HepG2 (cell line): Measurements from ENCODE around the gene SPATA32. TPM values are rescaled to one million over a fixed set of nuclear protein-coding genes. Genes with fewer than 3 reads are reported as not detected.
A peak's percentile ranks its signal among the peaks of the same experiment; 100 is the strongest.

Experiments used
- ATAC-seq: fragments of 200-7000 bp; cut with Tn5 transposase; 3 replicates; pipeline ENCODE4 v1.9.1; 2020; ENCODE audit warnings: mild to moderate bottlenecking, moderate library complexity
- BruUV-seq: library from RNA; stranded (reverse); fragments of 400-500 nt; replicated peaks from 2 replicates; lab custom pipeline; 2021; lab: Mats Ljungman, UMichigan
- CTCF ChIA-PET: fragments of 300-600 bp; formaldehyde crosslinking; extraction: SDS; loops from one replicate; lab custom pipeline; 2021; ENCODE audit warnings: low total read pairs, inconsistent platforms, low intra/inter-chr PET ratio; lab: Yijun Ruan, JAX
- POLR2A ChIA-PET: fragments of 350-600 bp; sonication (Branson Sonifier 250); formaldehyde crosslinking; loops from one replicate; lab custom pipeline; 2020; ENCODE audit warnings: antibody characterized with exemption, inconsistent platforms; lab: Yijun Ruan, JAX
- DNase-seq: peaks from one replicate; pipeline ENCODE4 v3.0.0-alpha.2; 2015; ENCODE audit warnings: low spot score
- FAIRE-seq: peaks from 3 replicates; lab custom pipeline; 2011; peaks lifted over from hg19 to GRCh38; lab: Jason Lieb, UNC
- H2AFZ ChIP-seq: one replicate; pipeline ENCODE4 v1.6.1; 2011; ENCODE audit warnings: low read length, inconsistent platforms
- H3K27ac ChIP-seq: fragments of 300-600 bp; 3 replicates; pipeline ENCODE4 v1.8.0; 2011; ENCODE audit warnings: mixed run types, mild to moderate bottlenecking, mixed read lengths, low read length, inconsistent platforms; ENCODE audit not compliant: insufficient read depth; ENCODE audit errors: extremely low read length
- H3K27me3 ChIP-seq, 2 experiments: fragments of 200-600 bp in 1 of 2; 2 replicates in 1 of 2; 3 replicates in 1 of 2; pipeline versions ENCODE4 v1.6.0 to v1.8.0; 2011; ENCODE audit warnings: low read length in 2 of 2, mild to moderate bottlenecking in 2 of 2, moderate library complexity in 2 of 2, inconsistent platforms in 1 of 2; ENCODE audit not compliant: insufficient read depth in 2 of 2, control insufficient read depth in 1 of 2
- H3K36me3 ChIP-seq, 2 experiments: fragments of 200-600 bp in 1 of 2; replicated peaks in 1 of 2; 2 replicates in 1 of 2; 3 replicates in 1 of 2; pipeline versions ENCODE4 v1.5.1 to v1.8.0; 2011; ENCODE audit warnings: low read length in 2 of 2, inconsistent platforms in 1 of 2; ENCODE audit not compliant: insufficient read depth in 2 of 2, control insufficient read depth in 1 of 2
- H3K4me1 ChIP-seq: 2 replicates; pipeline ENCODE4 v1.5.1; 2012; ENCODE audit warnings: low read length, inconsistent platforms; ENCODE audit not compliant: insufficient read depth
- H3K4me2 ChIP-seq: 2 replicates; pipeline ENCODE4 v1.6.0; 2011; ENCODE audit warnings: low read depth, low read length, inconsistent platforms
- H3K4me3 ChIP-seq, 3 experiments: fragments of 200-600 bp in 1 of 3; sonication (generic), shearing (Covaris generic) in 1 of 3; replicated peaks in 1 of 3; 2 replicates each; pipeline ENCODE4 v1.5.1; 2011 to 2016; ENCODE audit warnings: low read length in 3 of 3, inconsistent platforms in 2 of 3, low read depth in 2 of 3, mild to moderate bottlenecking in 2 of 3, control low read depth in 1 of 3, mixed read lengths in 1 of 3; ENCODE audit not compliant: insufficient read depth in 1 of 3
- H3K79me2 ChIP-seq: one replicate; pipeline ENCODE4 v1.6.1; 2011; ENCODE audit warnings: low read length, inconsistent platforms; ENCODE audit not compliant: insufficient read depth
- H3K9ac ChIP-seq: 2 replicates; pipeline ENCODE4 v1.6.0; 2011; ENCODE audit warnings: mild to moderate bottlenecking, low read depth, low read length, inconsistent platforms; ENCODE audit not compliant: insufficient read depth
- H3K9me3 ChIP-seq: 2 replicates; pipeline ENCODE4 v1.5.1; 2012; ENCODE audit warnings: mild to moderate bottlenecking, low read length
- H4K20me1 ChIP-seq: 2 replicates; pipeline ENCODE4 v1.6.0; 2011; ENCODE audit warnings: inconsistent platforms, mild to moderate bottlenecking, low read length, moderate library complexity; ENCODE audit not compliant: insufficient read depth
- BRCA1 ChIP-seq: sonication (generic); formaldehyde crosslinking; IDR thresholded peaks from 2 replicates; pipeline ENCODE4 v1.4.0; 2020; ENCODE audit warnings: missing genetic modification reagents
- GABPA ChIP-seq, 2 experiments: IDR thresholded peaks; 2 replicates each; pipeline ENCODE4 v1.6.1; 2011 to 2016; ENCODE audit warnings: low read depth in 2 of 2, low read length in 1 of 2, missing biosample characterization in 1 of 2, missing genetic modification characterization in 1 of 2
- GABPB1 ChIP-seq: IDR thresholded peaks from 2 replicates; pipeline ENCODE4 v1.6.1; 2016; ENCODE audit warnings: mild to moderate bottlenecking, missing genetic modification reagents, moderate library complexity, missing compliant biosample characterization
- MTF1 ChIP-seq: sonication (generic); formaldehyde crosslinking; IDR thresholded peaks from 2 replicates; pipeline ENCODE4 v1.5.0; 2020; ENCODE audit warnings: missing genetic modification reagents
- MXI1 ChIP-seq: IDR thresholded peaks from 3 replicates; pipeline ENCODE4 v1.6.1; 2012; ENCODE audit warnings: low read depth, low read length, inconsistent platforms, borderline replicate concordance
- RFXANK ChIP-seq: IDR thresholded peaks from 2 replicates; pipeline ENCODE4 v1.6.1; 2016
- ZFX ChIP-seq: sonication (generic); formaldehyde crosslinking; IDR thresholded peaks from 2 replicates; pipeline ENCODE4 v1.4.0; 2020; ENCODE audit warnings: mild to moderate bottlenecking, low read depth, missing genetic modification reagents, moderate library complexity
- ZGPAT ChIP-seq: IDR thresholded peaks from 2 replicates; pipeline ENCODE4 v1.6.1; 2016; ENCODE audit warnings: mild to moderate bottlenecking
- ZKSCAN8 ChIP-seq: IDR thresholded peaks from 2 replicates; pipeline ENCODE4 v1.6.1; 2016; ENCODE audit warnings: borderline replicate concordance, missing genetic modification reagents, missing compliant biosample characterization
- ZNF687 ChIP-seq: sonication (generic); formaldehyde crosslinking; IDR thresholded peaks from 2 replicates; pipeline ENCODE4 v1.5.1; 2020; ENCODE audit warnings: mild to moderate bottlenecking, missing genetic modification reagents, moderate library complexity
- ZNF790 ChIP-seq: sonication (generic); formaldehyde crosslinking; IDR thresholded peaks from 2 replicates; pipeline ENCODE4 v1.8.0; 2022; ENCODE audit warnings: missing genetic modification reagents, mild to moderate bottlenecking, borderline replicate concordance
- WGBS: methylation state at CpG from one replicate; pipeline ENCODE4 v1.1.6; 2017; ENCODE audit warnings: low lambda C conversion rate; 5-methylcytosine and 5-hydroxymethylcytosine counted together
- in situ Hi-C: cut with HindIII; loops from 2 replicates; pipeline ENCODE4 v1.10.0; 2017; ENCODE audit warnings: low pct_unique_long_range_greater_than_20kb; ENCODE audit not compliant: extremely low pct_ligation_motif_present
- intact Hi-C: fragments of 100-400 bp; cut with micrococcal nuclease; formaldehyde crosslinking; loops from one replicate; pipeline ENCODE4 v1.10.0; 2022; ENCODE audit not compliant: unreplicated experiment
- polyA plus RNA-seq, 8 experiments: library from polyadenylated mRNA; depleted of rRNA in 3 of 8; stranded (reverse) in 7 of 8; unstranded in 1 of 8; fragments of >200 nt; fragmentation: Illumina TruSeq in 4 of 8; extraction: Trizol in 4 of 8; gene quantifications; 2 replicates each; pipeline versions ENCODE4 v1.2.1 to v1.2.3, GENCODE V29; 2011 to 2016; ENCODE audit warnings: low read depth in 4 of 8, missing spikeins in 1 of 8, mixed read lengths in 1 of 8; ENCODE audit not compliant: insufficient read depth in 1 of 8
- total RNA-seq, 5 experiments: library from RNA; depleted of rRNA; stranded (reverse); fragments of >200 nt; fragmentation: Illumina TruSeq; extraction: Trizol; gene quantifications; 2 replicates each; pipeline ENCODE4 v1.2.3, GENCODE V29; 2016; ENCODE audit warnings: low read depth in 1 of 5

The SPATA32 gene
- total and polyA plus RNA-seq, 2 of the 13 experiments (the other 11 are each of a cell fraction or from before 2014, with no cell fraction given), result not detected

- FAIRE-seq (no peak), ATAC-seq (no peak), DNase-seq (no peak)
- ChIA-PET CTCF (no interaction called here), POLR2A (interaction anchor here (0.7 to 2.3 kb wide), 7 partner anchors 8 to 199 kb away, joined by 3 to 11 read pairs (median 3); partner anchors contain the start of genes HEXIM1 and HEXIM2)
- BruUV-seq, result no TSS peak
- 64% methylated on average over 3 of the region's 3 CpGs for WGBS
- intact Hi-C loops (no loop called here), in situ Hi-C loops (no loop called here)
- H3K4me1 ChIP-seq, result peaks cover 67% of the 10 kb centered on the region
- H3K27me3 ChIP-seq, result peaks cover 14 to 50% of the 10 kb centered on the region in 2 experiments; a peak in 4 of 5 replicates
- H3K9ac ChIP-seq, result no peak overlapping the region
- H4K20me1 ChIP-seq, result no peaks in the 10 kb centered on the region
- no peak for TF ChIP-seq MTF1 (CRISPR knock-in tag)
- no peak for TF ChIP-seq RFXANK (CRISPR knock-in tag)
- no peak overlapping the region for H2AFZ ChIP-seq
- no peaks in the 10 kb centered on the region for H3K9me3 ChIP-seq
- peak overlapping the region; percentile 17 to 61 (median 46); a peak in 4 of 6 replicates for H3K4me3 ChIP-seq
- H3K27ac ChIP-seq, result no peak overlapping the region
- H3K4me2 ChIP-seq, result peak overlapping the region; percentile 65
- H3K79me2 ChIP-seq, result no peaks in the 10 kb centered on the region
- no peaks in the 10 kb centered on the region for H3K36me3 ChIP-seq
Measured at GRCh38 chr17:45226576-45226975, 35.3 kb downstream of the SPATA32 start.

- no peaks in the 10 kb centered on the region for H3K79me2 ChIP-seq
- no peaks in the 10 kb centered on the region for H3K36me3 ChIP-seq
- H3K4me1 ChIP-seq, result peaks cover 61% of the 10 kb centered on the region
- peaks cover 17 to 55% of the 10 kb centered on the region in 2 experiments; a peak in 4 of 5 replicates for H3K27me3 ChIP-seq
- no peak for FAIRE-seq
- in situ Hi-C loops (no loop called here), intact Hi-C loops (no loop called here)
- ChIA-PET POLR2A (interaction anchor here (0.7 to 2.3 kb wide), 7 partner anchors 9 to 199 kb away, joined by 3 to 11 read pairs (median 3); partner anchors contain the start of genes HEXIM1 and HEXIM2), CTCF (no interaction called here)
- H4K20me1 ChIP-seq, result no peaks in the 10 kb centered on the region
- WGBS, result 17% methylated on average over 9 of the region's 11 CpGs
- H3K9ac ChIP-seq, result 0 out of 2 replicates have a peak overlapping the region, but pooled peaks have one; percentile 3
- no TSS peak for BruUV-seq
- no peak for ATAC-seq
- H3K9me3 ChIP-seq, result no peaks in the 10 kb centered on the region
- H3K4me2 ChIP-seq, result peak overlapping the region; percentile 65
- no peak overlapping the region for H2AFZ ChIP-seq
- H3K4me3 ChIP-seq, result peak overlapping the region; percentile 10 to 59 (median 40); a peak in 4 of 6 replicates
- no peak for DNase-seq
- H3K27ac ChIP-seq, result no peak overlapping the region
- TF ChIP-seq ZNF687 (CRISPR knock-in tag) (peak; percentile 56; the same call in 1 of the 2 replicates), GABPB1 (CRISPR knock-in tag) (peak; percentile 67), ZKSCAN8 (CRISPR knock-in tag) (no peak), ZNF790 (CRISPR knock-in tag) (no peak), ZFX (CRISPR knock-in tag) (peak; percentile 59; the same call in 1 of the 2 replicates), ZGPAT (CRISPR knock-in tag) (0 out of 2 replicates have a peak, but pooled peaks have one; percentile 22), MXI1 (no peak), BRCA1 (CRISPR knock-in tag) (no peak), GABPA (IDR thresholded peaks at IDR 0.05; ENCODE audit: low read depth, low read length) (peak; percentile 26; the same call in 1 of the 2 replicates), GABPA (CRISPR knock-in tag; IDR thresholded peaks at IDR 0.05; ENCODE audit: low read depth) (peak; percentile 45; the same call in 1 of the 2 replicates)
Measured at GRCh38 chr17:45225964-45226530, 35.8 kb downstream of the SPATA32 start.
